ENCODE data around the gene NOX3. TPM values are rescaled to one million over a fixed set of nuclear protein-coding genes. Genes with fewer than 3 reads are reported as not detected.

The NOX3 gene
- total and polyA plus RNA-seq, 9 of the 15 experiments (the other 6 are each of a cell fraction or from before 2014, with no cell fraction given) = not detected

GRCh38 chr6:155378276-155378675, 77.4 kb downstream of the NOX3 start:
- ATAC-seq = no peak
- in situ Hi-C loops (cut with MboI) = no loop called here
- CTCF ChIA-PET (ENCODE audit: low intra/inter-chr PET ratio) = no interaction called here
- TF ChIP-seq RUNX1 (IDR thresholded peaks at IDR 0.05; ENCODE audit: low read depth) (no peak), ZNF695 (CRISPR knock-in tag; IDR thresholded peaks at IDR 0.05) (no peak), ZNF583 (CRISPR knock-in tag; IDR thresholded peaks at IDR 0.05) (no peak), SIN3B (IDR thresholded peaks at IDR 0.05; ENCODE audit: low read depth) (no peak), ZNF318 (IDR thresholded peaks at IDR 0.05; ENCODE audit: borderline replicate concordance in 1 of 2, low read depth in 1 of 2) (no peak), CBFA2T2 (conservative IDR thresholded peaks at IDR 0.05) (no peak), NELFE (IDR thresholded peaks at IDR 0.05; ENCODE audit: insufficient read depth, insufficient read length) (no peak), SLC30A9 (CRISPR knock-in tag; IDR thresholded peaks at IDR 0.05) (no peak), MXD1 (CRISPR knock-in tag; IDR thresholded peaks at IDR 0.05; ENCODE audit: borderline replicate concordance, poor library complexity, severe bottlenecking) (no peak), JUN (IDR thresholded peaks at IDR 0.05; ENCODE audit: borderline replicate concordance, low read depth, low read length) (no peak), JUN (CRISPR knock-in tag; IDR thresholded peaks at IDR 0.05; ENCODE audit: borderline replicate concordance) (no peak), XRCC5 (IDR thresholded peaks at IDR 0.05; ENCODE audit: low read depth, low read length) (no peak), ZNF124 (CRISPR knock-in tag; IDR thresholded peaks at IDR 0.05) (no peak), XRCC3 (IDR thresholded peaks at IDR 0.05) (no peak), STAG1 (CRISPR knock-in tag; IDR thresholded peaks at IDR 0.05; ENCODE audit: borderline replicate concordance) (no peak)

More at GRCh38 chr6:155378276-155378675, 77.4 kb downstream of the NOX3 start:
- DNase-seq (ENCODE audit: extremely low read depth in 1 of 4, low spot score in 3 of 4) (no peak), FAIRE-seq (no peak)
- H3K9me1 ChIP-seq (ENCODE audit: control insufficient read depth, insufficient read depth, low read length) = no peaks in the 10 kb centered on the region
- no peak overlapping the region for H2AFZ ChIP-seq (ENCODE audit: low read depth, low read length)
- no TSS peak for BruUV-seq (replicated peaks)
- no peak overlapping the region for H3K27ac ChIP-seq (ENCODE audit: extremely low read depth, low read depth, low read length)
- H3K9me3 ChIP-seq (replicated peaks; ENCODE audit: control insufficient read depth, insufficient read depth, low read depth, low read length) = no peaks in the 10 kb centered on the region
- H3K36me3 ChIP-seq (ENCODE audit: control insufficient read depth, insufficient read depth, low read length) = no peaks in the 10 kb centered on the region
- no peaks in the 10 kb centered on the region for H3K4me1 ChIP-seq (replicated peaks in 1 of 2; ENCODE audit: control insufficient read depth in 2 of 2, insufficient read depth in 2 of 2, low read length in 2 of 2)
- H3K4me3 ChIP-seq = no peak overlapping the region
- POLR2A ChIA-PET = no interaction called here
- H3K27me3 ChIP-seq (ENCODE audit: control insufficient read depth in 2 of 2, insufficient read depth in 2 of 2, low read length in 2 of 2) = no peaks in the 10 kb centered on the region
- H3K9ac ChIP-seq (ENCODE audit: insufficient read depth in 1 of 2, low read depth in 2 of 2, low read length in 2 of 2) = no peak overlapping the region
- no peak overlapping the region for H3K4me2 ChIP-seq (ENCODE audit: insufficient read depth, low read length)
- no peaks in the 10 kb centered on the region for H4K20me1 ChIP-seq (replicated peaks; ENCODE audit: control insufficient read depth, insufficient read depth, low read length)
- intact Hi-C loops (cut with micrococcal nuclease) = no loop called here
- H3K79me2 ChIP-seq (ENCODE audit: control insufficient read depth, insufficient read depth, low read length) = no peaks in the 10 kb centered on the region

Measured in K562 (cell line).